SK-N-MC (cell line): Measurements from ENCODE around the gene AGAP1.

Experiments used
- EZH2 ChIP-seq: fragments of 200-600 bp; sonication (generic); IDR thresholded peaks from one replicate; pipeline ENCODE4 v1.6.1; 2017; ENCODE audit warnings: antibody characterized with exemption
- FOXP2 ChIP-seq: optimal IDR thresholded peaks from 2 replicates; pipeline ENCODE3; 2011; ENCODE audit warnings: mild to moderate bottlenecking, moderate library complexity; ENCODE audit not compliant: insufficient read depth; ENCODE audit errors: extremely low read length, control extremely low read depth
- POLR2AphosphoS5 ChIP-seq: IDR thresholded peaks from 2 replicates; pipeline ENCODE4 v1.6.1; 2012; ENCODE audit warnings: mild to moderate bottlenecking, low read depth, low read length, borderline replicate concordance

DNA sequence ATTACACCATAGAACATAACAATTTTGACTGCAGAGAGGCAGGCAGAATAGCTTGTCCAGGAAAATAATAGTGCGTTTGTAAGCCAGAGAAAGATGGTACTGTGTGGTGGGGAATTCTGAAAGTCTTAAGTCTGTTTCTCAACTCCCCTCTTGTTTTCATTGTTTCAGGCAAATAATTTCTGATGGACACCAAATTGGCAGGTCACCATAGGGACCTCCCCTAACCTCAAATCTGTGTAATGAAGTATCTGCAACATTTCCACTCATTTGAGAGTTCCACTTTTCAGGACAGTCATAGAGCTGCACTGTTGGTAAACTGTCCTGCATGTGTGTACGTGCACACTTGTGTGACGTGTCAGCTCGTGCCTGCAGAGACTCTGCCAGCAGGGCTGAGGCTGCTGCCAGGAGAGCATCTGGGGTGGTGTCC is 195.6 kb downstream of the AGAP1 start:
- no peak for TF ChIP-seq POLR2AphosphoS5
- TF ChIP-seq EZH2 = no peak
- TF ChIP-seq FOXP2 = no peak
